GM18508 (cell line): ENCODE measurements around the gene TOMM40L.
"Not testable (repeated sequence)": the region's sequence is repeated elsewhere in the genome, so short reads cannot be mapped to it uniquely, and the experiment has no call there.

Experiments used
- ATAC-seq: cut with Tn5 transposase; IDR thresholded peaks from one replicate; pipeline ENCODE4 v1.9.1; 2021; ENCODE audit warnings: moderate number of reproducible peaks; ENCODE audit not compliant: insufficient read depth, unreplicated experiment

TOMM40L gene

GRCh38 chr1:161244888-161245287 lies 19.0 kb downstream of the TOMM40L start:
- ATAC-seq, result no peak

GRCh38 chr1:161250100-161250499 lies 24.2 kb downstream of the TOMM40L start:
- ATAC-seq, result not testable (repeated sequence)

GRCh38 chr1:161250829-161251228 lies 25.0 kb downstream of the TOMM40L start:
- ATAC-seq, result no peak

- ATAC-seq, result no peak
Measured at GRCh38 chr1:161251579-161251978, 25.7 kb downstream of the TOMM40L start.

- ATAC-seq, result not testable (repeated sequence)
Measured at GRCh38 chr1:161255302-161255701, 29.4 kb downstream of the TOMM40L start.

- not testable (repeated sequence) for ATAC-seq
Measured at GRCh38 chr1:161255955-161256520, 30.2 kb downstream of the TOMM40L start.

GRCh38 chr1:161257109-161257508 lies 31.2 kb downstream of the TOMM40L start:
- not testable (repeated sequence) for ATAC-seq

- no peak for ATAC-seq
Measured at GRCh38 chr1:161258439-161259344, 32.8 kb downstream of the TOMM40L start, which contains the start of gene PCP4L1. PCP4L1 (plus strand) TSS chr1:161258745; CDS start chr1:161258975, 230 bp downstream.

GRCh38 chr1:161259345-161259702 lies 33.5 kb downstream of the TOMM40L start:
- no peak for ATAC-seq

GRCh38 chr1:161259765-161260164 lies 33.9 kb downstream of the TOMM40L start:
- no peak for ATAC-seq

- no peak for ATAC-seq
Measured at GRCh38 chr1:161260376-161261260, 34.8 kb downstream of the TOMM40L start.

GRCh38 chr1:161261261-161262235 lies 35.7 kb downstream of the TOMM40L start:
- ATAC-seq, result no peak

- ATAC-seq, result no peak
Measured at GRCh38 chr1:161265305-161265704, 39.4 kb downstream of the TOMM40L start.

- ATAC-seq, result no peak
Measured at GRCh38 chr1:161266202-161266601, 40.3 kb downstream of the TOMM40L start.

GRCh38 chr1:161266836-161267235 lies 41.0 kb downstream of the TOMM40L start:
- no peak for ATAC-seq

- no peak for ATAC-seq
Measured at GRCh38 chr1:161267321-161267720, 41.5 kb downstream of the TOMM40L start.

- no peak for ATAC-seq
Measured at GRCh38 chr1:161273402-161273801, 47.5 kb downstream of the TOMM40L start.

- ATAC-seq, result no peak
Measured at GRCh38 chr1:161274874-161275273, 49.0 kb downstream of the TOMM40L start.
